ENCODE data around the gene SNRNP27.
"Not testable (repeated sequence)": the region's sequence is repeated elsewhere in the genome, so short reads cannot be mapped to it uniquely, and the experiment has no call there.

SNRNP27 gene

DNA sequence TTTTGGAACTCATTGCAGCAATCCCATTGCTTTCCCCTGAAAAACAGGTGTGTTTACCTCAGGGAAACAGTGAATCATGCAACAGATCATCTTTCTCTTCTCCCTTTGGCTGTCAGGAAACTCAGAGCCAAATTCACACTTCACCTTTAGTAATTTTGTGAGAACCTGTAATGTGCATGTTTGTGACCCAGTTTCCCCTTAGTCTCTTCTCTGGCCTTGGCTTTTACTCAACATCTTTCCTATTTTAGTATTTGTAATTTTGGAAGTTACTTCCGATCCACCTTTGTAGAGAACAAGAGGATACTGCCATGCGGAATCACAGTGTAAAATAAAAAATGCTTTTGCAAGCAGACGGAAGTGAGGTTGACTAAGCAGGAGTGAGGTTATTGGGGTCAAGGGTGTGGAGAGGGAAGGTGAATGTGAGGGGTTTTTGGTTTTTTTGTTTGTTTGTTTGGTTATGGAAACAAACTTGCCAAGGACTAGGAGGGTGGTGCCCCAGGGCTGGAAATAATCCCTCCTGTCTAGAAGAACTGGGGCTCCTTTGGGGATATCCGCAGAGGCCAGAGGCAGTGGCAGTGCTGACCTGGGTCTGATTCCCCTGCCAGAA, 53.7 kb downstream of the SNRNP27 start:
- Mint-ChIP-seq H3K9me3 (no peaks in the 10 kb centered on the region), H3K4me1 (peaks cover 20% of the 10 kb centered on the region), H3K4me3 (no peak overlapping the region), H3K27me3 (ENCODE audit: low read depth, poor library complexity) (peaks cover 4% of the 10 kb centered on the region), H3K27ac (no peak overlapping the region), H3K36me3 (ENCODE audit: low read depth) (peaks cover 5% of the 10 kb centered on the region)
- no peak for DNase-seq
- TF ChIP-seq, protein P1, sequence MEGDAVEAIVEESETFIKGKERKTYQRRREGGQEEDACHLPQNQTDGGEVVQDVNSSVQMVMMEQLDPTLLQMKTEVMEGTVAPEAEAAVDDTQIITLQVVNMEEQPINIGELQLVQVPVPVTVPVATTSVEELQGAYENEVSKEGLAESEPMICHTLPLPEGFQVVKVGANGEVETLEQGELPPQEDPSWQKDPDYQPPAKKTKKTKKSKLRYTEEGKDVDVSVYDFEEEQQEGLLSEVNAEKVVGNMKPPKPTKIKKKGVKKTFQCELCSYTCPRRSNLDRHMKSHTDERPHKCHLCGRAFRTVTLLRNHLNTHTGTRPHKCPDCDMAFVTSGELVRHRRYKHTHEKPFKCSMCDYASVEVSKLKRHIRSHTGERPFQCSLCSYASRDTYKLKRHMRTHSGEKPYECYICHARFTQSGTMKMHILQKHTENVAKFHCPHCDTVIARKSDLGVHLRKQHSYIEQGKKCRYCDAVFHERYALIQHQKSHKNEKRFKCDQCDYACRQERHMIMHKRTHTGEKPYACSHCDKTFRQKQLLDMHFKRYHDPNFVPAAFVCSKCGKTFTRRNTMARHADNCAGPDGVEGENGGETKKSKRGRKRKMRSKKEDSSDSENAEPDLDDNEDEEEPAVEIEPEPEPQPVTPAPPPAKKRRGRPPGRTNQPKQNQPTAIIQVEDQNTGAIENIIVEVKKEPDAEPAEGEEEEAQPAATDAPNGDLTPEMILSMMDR (IDR thresholded peaks at IDR 0.05): no peak

DNA sequence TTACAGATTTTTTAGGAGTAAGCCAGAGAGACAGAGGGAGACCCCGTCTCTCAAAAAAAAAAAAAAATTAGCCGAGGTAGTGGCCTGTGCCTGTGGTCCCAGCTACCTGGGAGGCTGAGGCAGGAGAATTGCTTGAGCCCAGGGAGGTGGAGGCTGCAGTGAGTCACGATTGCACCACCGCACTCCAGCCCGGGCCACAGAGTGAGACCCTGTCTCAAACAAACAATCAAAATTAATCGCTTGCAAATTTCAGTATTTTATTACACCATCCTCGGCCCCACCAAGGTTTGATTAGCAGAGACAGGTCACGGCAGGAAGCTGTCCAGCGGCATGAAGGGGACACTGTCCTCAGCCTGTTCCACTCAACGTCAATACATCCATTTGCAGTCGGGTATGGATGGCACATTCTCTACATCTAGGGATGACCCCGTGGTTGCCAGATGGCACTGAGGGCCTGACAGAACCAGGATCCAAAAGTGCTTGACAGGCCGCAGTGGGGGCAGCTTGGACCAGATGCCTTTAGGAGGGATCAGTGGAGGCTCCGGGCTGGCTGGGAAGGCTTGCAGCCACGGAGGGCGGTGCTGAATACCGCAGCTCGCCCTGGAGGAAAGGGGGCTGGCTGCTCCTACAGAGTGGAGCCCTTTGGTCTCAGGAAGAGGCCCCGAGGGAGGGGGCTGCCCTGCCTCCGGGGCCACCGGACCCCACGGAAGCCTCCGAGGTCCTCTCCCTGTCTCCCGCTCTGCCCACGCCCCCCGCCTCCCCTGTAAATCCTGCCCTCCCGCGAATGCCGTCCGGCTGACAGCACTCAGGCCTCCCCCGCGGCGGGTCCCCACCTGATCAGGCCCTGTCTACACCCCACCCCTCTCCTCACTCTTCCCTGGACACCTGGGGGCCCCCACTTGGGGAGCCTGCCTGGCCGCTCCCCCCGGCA, 54.5 kb downstream of the SNRNP27 start:
- Mint-ChIP-seq H3K27ac (no peak overlapping the region), H3K9me3 (no peaks in the 10 kb centered on the region), H3K4me3 (no peak overlapping the region), H3K27me3 (ENCODE audit: low read depth, poor library complexity) (peaks cover 4% of the 10 kb centered on the region), H3K36me3 (ENCODE audit: low read depth) (peaks cover 1% of the 10 kb centered on the region), H3K4me1 (peaks cover 20% of the 10 kb centered on the region)
- peak; percentile 18 for DNase-seq
- TF ChIP-seq, protein P1 (IDR thresholded peaks at IDR 0.05): no peak

DNA sequence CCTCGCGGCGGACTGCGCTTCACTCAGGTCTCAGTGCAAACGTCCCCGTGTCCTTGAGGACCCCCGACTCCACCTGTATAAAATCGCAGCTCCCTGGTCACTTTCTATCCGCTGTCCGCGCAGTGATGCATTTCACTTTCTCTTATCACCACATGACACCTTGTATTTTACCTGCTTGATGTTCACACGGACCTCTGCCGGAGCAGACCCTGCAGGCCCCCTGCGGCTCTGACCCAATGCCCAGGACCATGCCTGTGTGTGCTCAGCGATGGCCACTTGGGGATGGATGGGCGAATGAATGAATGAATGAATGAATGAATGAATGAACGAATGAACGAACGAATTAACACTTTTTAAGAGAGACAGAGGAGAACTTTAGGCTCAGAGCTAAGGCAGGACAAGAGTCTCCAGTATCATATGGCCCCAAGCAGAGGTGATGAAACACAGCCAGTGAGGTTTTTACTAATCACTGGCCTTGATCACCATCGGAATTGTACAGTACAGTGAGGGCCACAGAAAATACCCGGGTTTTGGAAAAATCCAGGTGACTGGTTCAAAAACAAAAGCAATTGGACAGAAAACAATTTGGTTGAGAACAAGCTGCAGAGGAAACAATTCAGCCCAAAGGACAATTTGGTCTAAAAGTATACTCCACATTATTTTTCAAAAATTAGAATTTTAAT, 55.3 kb downstream of the SNRNP27 start:
- peaks cover 20% of the 10 kb centered on the region for H3K4me1 Mint-ChIP-seq
- TF ChIP-seq, protein P1 (IDR thresholded peaks at IDR 0.05): no peak
- H3K36me3 Mint-ChIP-seq (ENCODE audit: low read depth): no peaks in the 10 kb centered on the region
- no peak overlapping the region for H3K4me3 Mint-ChIP-seq
- peaks cover 4% of the 10 kb centered on the region for H3K27me3 Mint-ChIP-seq (ENCODE audit: low read depth, poor library complexity)
- H3K9me3 Mint-ChIP-seq: no peaks in the 10 kb centered on the region
- no peak for DNase-seq
- peak overlapping the region; percentile 8 for H3K27ac Mint-ChIP-seq

DNA sequence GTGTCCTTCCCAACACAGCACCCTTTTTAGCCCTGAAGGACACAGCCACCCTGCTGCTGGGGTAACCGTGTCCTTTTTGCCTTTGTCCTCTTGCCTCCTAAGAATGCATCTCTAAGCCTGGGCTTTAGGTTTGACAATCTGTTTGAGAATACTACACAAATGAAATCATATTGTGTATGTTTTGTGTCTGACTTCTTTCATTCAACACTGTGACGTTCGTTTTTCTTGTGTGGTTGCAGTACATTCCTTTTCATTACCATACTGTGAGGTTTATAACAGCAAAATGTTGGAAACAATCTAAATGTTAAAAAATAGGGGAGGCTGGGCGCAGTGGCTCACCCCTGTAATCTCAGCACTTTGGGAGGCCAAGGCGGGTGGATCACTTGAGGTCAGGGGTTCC, 56.5 kb downstream of the SNRNP27 start:
- Mint-ChIP-seq H3K36me3 (ENCODE audit: low read depth) (no peaks in the 10 kb centered on the region), H3K4me3 (no peak overlapping the region), H3K9me3 (no peaks in the 10 kb centered on the region), H3K27ac (no peak overlapping the region), H3K4me1 (peaks cover 25% of the 10 kb centered on the region), H3K27me3 (ENCODE audit: low read depth, poor library complexity) (peaks cover 4% of the 10 kb centered on the region)
- no peak for DNase-seq
- TF ChIP-seq, protein P1 (IDR thresholded peaks at IDR 0.05): no peak

DNA sequence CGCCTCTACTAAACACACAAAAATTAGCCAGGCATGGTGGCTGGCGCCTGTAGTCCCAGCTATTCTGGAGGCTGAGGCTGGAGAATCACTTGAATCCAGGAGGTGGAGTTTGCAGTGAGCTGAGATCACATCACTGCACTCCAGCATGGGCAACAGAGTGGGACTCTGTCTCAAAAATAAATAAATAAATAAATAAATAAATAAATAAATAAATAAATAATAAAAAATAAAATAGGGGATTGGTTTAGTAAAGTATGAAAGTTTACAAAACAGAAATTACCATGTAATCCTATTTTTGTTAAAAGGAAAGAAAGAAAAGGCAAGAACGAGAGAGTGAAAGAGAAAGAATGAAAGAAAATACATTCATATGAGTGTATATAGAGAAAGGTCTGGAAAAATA, 56.9 kb downstream of the SNRNP27 start:
- H3K9me3 Mint-ChIP-seq; H3K36me3 Mint-ChIP-seq (ENCODE audit: low read depth); H3K27ac Mint-ChIP-seq; H3K27me3 Mint-ChIP-seq (ENCODE audit: low read depth, poor library complexity); DNase-seq; H3K4me3 Mint-ChIP-seq: not testable (repeated sequence)
- peaks cover 25% of the 10 kb centered on the region for H3K4me1 Mint-ChIP-seq

All from nephron progenitor cell (in vitro differentiated cells).